GM18909 (cell line): ENCODE measurements around the gene SCAF1.

Source experiments
- ATAC-seq: cut with Tn5 transposase; IDR thresholded peaks from one replicate; pipeline ENCODE4 v1.9.1; 2021; ENCODE audit warnings: mild to moderate bottlenecking; ENCODE audit not compliant: unreplicated experiment, poor library complexity

The SCAF1 gene

DNA sequence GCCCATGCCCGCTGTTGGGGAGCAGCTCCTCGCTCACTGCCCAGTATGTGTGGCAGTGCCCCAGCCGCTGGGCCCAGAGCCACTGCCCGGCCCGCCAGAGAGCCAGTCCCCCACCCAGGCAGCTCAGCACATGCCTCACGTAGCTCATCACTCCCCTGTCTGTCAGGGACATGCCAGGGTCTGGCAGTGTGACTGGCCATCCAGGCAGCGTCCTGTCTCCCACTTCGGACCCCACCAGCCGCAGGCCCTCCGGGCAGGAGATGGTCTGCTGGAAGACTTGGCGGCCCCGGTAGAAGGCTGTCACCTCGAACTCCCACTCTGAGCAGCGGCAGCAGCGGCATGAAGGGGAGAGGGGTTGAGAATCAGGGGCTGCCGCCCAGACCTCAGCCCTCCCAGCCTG lies 20.0 kb downstream of the SCAF1 start:
- ATAC-seq = no peak

- no peak for ATAC-seq
Measured at GRCh38 chr19:49663224-49663623, 21.2 kb downstream of the SCAF1 start.

DNA sequence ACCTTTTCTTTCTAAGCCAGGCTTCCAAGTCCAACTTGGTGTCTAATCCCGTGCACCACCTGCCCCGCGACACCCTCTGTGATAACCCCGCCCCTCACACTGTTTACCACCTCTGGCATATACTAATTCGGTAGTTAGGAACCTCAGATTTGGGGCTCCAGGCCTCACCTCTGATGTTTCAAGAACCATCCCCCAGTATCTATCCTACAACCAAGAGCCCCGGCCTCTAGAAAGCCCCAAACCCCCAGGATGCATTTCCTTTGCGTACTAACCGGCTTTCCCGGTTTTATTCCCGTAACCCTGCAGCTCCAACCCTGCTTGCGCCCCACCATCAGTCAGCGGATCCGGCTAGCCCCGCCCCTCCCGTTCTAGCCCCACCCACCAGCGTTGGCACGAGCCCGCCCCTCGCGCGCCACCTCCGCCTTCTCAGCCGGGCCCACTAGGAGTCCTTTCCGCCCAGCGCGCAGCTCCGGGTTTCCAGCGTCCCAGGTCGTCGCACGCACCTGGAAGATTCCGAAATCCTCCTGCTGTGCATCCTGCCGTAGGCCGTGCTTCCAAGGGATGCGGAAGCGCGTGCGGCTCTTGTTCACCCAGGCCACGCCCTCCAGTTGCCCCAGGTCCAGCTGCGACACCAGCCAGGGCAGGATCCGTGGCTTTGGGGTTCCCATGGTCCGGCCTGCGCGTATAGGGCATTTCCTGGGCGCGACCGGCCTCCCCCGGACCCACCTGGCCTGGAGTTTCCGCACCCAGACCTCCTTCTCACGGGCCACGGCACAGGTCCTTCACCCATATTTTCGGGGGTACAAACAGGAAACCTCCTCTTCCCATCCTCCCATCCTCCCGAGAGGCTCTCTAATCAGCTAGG lies 22.4 kb downstream of the SCAF1 start:
- no peak for ATAC-seq

- no peak for ATAC-seq
Measured at GRCh38 chr19:49665036-49665350, 23.0 kb downstream of the SCAF1 start.

DNA sequence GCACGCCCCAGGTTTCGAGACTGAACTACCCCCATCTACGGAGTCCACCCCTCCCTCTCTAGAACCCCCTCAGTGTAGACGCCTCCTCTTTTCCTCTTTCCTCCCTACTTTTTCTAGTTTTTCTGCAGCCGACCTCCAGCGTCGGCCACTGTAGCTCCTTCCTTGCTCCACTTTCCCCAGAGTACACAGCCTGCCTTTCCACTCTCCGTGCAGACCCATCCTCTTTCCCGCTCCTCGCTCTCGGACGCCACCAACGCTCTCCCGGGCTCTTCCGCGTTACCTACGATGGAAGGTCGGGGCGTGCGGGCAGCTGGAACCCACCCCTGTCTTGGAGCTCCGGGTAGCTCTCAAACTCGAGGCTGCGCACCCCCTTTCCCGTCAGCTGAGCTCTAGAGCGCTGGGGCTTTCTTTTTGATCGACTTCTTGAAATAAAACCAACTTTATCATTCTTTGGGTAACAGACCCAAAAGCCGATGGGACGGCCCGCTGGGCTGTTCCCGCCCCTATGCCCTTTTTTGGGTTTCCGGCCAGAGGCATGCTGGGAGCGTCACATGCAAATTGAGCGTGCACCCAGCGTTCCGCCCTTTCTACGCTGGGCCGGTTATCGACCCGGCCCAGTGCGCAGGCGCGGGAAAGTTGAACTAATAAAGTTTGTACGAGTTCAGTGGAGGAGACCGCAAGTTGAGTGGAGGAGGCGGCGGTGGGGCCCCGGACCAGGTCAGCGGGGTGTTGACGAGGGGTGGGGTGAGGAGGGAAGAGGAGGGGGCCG lies 23.5 kb downstream of the SCAF1 start, which contains the start of the genes BCL2L12 and IRF3:
TSS of gene BCL2L12 (plus strand) at position 583 of the 769 bp plus-strand sequence. CDS start 760 bp downstream, outside the sequence.
TSS of gene IRF3 (minus strand) at position 507 of the 769 bp plus-strand sequence. CDS start 1,019 bp downstream, outside the sequence.
- peak; percentile 88 for ATAC-seq

DNA sequence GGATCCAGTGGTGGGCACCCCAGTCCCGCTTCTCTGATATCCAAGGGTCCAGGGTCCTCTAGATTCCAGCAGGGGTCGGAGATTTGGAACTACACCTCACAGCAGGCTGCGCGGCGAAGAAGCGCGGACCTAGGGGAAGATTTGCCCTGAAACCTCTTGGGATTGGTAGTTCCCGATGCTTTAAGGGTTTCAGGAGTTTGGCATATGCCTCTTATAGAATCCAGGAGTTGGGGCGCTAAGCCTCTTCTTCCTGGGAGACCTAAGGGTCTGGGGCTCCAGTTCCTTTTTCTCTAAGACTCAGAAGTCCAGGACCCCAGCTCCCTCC lies 24.1 kb downstream of the SCAF1 start:
- no peak for ATAC-seq

DNA sequence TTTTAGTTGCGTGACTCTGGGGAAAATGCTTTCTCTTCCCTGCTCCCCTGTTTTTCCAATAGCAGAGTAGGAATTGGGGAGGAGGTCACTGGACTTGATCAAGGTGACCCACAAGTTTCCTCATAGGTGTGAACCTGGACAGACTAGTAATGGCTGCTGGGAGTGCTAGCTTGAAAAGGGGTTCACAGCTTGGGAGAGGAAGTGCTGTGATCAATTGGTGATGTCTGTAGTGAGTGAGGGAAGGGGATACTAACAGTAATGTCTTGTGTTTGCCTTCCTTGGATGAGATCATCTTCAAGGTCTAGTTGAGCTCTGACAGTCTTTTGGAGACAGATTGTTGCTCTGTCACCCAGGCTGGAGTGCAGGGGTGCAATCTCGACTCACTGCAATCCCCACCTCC lies 25.5 kb downstream of the SCAF1 start:
- no peak for ATAC-seq

GRCh38 chr19:49669516-49669915 lies 27.5 kb downstream of the SCAF1 start:
- no peak for ATAC-seq

DNA sequence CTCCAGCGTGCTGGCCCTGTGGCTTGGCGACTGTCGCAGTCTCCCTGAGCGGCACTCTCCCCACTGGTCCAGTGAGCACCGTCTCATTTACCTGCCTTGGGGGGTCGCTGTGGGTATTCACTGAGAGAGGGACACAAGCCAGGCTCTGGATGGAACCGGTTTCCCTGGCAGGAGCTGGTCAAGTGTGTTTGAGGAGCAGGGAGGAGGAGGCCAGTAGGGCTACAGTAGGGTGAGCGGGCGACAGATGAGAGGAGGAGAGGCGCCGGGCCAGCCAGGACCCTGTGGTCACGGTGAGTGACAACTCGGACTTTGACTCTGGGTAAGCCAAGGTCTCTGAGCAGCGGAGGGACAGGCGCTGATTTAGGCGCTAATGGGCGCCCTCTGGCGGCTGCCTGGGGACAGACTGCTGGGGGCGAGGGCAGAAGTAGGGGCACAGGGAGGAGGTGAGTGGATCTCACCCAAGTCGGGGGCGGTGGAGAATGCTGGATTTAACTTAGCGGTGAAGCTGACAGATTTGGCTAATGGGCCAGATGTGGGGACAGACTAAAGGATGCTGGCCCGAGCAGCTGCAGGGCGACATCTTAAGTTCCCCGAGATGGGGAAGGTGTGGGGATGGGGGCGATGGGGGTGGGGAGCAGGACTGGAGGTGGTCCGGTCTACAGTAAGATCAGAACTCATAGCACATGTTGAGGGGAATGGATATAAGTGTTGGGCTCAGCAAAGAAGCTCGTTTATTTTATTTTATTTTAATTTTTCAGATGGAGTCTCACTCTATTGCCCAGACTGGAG lies 30.3 kb downstream of the SCAF1 start:
- no peak for ATAC-seq

DNA sequence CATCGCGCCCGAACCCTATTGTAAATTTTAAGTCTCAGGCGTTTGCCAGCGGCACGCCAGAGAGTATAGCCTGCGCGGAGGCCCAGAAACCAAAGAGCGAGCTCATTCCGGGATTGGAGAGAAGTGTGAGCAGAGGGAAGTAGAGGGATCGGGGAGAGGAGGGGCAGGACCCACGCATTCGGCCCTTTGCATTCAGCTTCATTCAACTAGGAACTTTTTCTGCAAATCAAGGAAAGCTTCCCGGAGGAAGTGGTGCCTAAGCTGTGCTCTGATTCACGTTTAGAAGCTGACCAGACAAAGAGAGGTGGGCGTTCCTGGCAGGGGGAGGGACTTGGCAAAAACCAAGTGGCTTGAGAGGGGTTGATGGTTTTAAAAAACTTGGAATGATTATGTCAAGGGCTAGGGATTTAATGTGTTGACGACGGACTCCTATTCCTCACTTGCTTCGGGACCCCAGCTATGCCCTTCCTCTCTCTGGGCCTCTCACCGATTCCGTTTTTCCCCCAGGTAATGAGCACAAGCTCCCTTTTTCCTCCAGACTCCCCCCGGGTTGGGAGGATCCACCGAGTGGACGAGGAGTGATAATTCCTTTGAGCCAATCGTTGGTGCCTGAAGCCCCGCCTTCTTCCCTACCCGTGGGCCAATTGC lies 34.3 kb downstream of the SCAF1 start:
- peak; percentile 18 for ATAC-seq

GRCh38 chr19:49676784-49677230 lies 34.8 kb downstream of the SCAF1 start:
- ATAC-seq = peak; percentile 68

GRCh38 chr19:49677231-49677900 lies 35.4 kb downstream of the SCAF1 start, which contains the start of gene PRMT1:
TSS of gene PRMT1 (plus strand) at chr19:49677271. CDS start at chr19:49677281, 10 bp downstream.
- ATAC-seq = peak; percentile 16

DNA sequence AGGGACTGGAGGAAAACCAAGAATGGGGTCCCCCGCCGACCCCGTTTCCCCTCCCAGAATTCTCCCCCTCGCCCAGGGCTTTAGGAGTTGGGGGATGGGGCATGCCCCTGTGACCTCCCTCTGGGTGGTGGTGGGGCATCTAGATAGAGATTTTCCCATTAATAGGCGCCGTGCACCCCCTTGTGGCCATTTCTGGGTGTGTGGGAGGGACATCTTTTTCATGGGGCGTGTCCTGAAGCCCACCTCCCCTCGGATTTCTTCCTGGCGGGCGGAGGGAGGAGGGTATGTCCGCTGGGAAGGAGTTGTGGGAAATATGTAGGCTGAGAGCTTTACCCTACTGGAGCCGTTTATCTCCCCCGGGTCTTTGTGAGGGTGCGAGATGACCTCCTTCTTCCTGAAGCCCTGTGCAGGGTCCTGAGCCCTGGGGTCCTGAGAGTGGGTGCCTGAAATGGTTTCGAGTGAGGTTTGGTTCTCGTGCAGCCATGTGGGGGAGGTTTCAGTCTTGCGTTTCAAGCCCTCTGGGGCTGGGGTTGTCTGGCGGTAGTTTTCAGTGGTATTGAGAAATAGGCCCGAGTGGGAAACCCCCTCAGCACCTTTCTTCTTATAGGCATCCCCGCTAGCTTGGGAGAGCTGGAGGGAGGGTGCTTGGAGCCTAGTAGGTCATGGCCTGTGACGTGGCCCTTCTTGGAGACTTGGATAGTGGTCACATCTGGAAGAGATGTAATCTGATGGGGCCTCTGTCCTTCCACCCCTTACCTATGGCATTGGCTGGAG lies 36.1 kb downstream of the SCAF1 start:
- ATAC-seq = no peak

- ATAC-seq = no peak
Measured at GRCh38 chr19:49678985-49679770, 37.2 kb downstream of the SCAF1 start.

DNA sequence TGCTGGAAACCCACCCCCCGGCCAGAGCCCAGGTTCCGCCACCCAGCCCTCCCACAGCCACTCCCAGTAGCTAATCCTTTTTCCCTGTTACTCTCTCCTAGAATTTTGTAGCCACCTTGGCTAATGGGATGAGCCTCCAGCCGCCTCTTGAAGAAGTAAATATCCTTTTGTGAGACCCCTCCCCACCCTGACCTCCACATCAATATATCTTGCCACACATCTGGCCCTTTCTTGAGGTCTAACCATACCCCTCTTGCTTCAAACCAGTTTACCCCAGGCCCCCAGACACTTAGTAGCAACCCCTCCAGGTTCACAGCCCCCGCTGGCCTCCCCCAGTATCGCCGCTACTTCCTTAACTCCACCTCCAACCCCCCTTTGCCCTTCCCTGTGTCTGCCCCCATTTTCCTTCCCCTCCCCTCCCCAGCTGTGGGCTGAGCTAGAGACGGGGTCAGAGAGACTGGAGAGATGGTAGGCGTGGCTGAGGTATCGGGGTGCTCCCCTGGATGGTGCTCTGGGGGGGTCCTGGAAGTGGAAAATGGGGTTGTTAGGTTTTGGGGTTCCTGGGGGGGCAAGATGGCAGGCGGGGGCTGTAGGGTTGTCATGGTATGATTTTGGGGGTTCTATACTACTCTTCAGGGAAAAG lies 37.9 kb downstream of the SCAF1 start:
- no peak for ATAC-seq

GRCh38 chr19:49680421-49681351 lies 38.7 kb downstream of the SCAF1 start:
- ATAC-seq = no peak

- ATAC-seq = no peak
Measured at GRCh38 chr19:49681830-49682229, 39.8 kb downstream of the SCAF1 start.
